OCI-LY7 (cell line): ENCODE results near the gene DIPK1A. TPM values are rescaled to one million over a fixed set of nuclear protein-coding genes. Genes with fewer than 3 reads are reported as not detected.

Experiments used
- BruUV-seq: library from RNA; stranded (reverse); fragments of 400-500 nt; replicated peaks from 2 replicates; lab custom pipeline; 2021; lab: Mats Ljungman, UMichigan
- CTCF ChIA-PET: fragments of 300-600 bp; sonication (Branson Sonifier 250); formaldehyde crosslinking; loops from one replicate; lab custom pipeline; 2022; ENCODE audit warnings: antibody characterized with exemption; ENCODE audit not compliant: unreplicated experiment; lab: Charles Lee
- POLR2A ChIA-PET: fragments of 300-600 bp; sonication (Branson Sonifier 250); formaldehyde crosslinking; loops from one replicate; lab custom pipeline; 2022; ENCODE audit warnings: antibody characterized with exemption; lab: Charles Lee
- DNase-seq: peaks from one replicate; pipeline ENCODE4 v3.0.0-alpha.2; 2015; ENCODE audit warnings: low spot score
- H2AFZ ChIP-seq: fragments of 200-600 bp; sonication (generic), shearing (Covaris generic); 2 replicates; pipeline ENCODE4 v1.6.1; 2014; ENCODE audit warnings: mild to moderate bottlenecking, antibody characterized with exemption, low read length, moderate library complexity
- H3K27ac ChIP-seq: fragments of 200-600 bp; sonication (generic); 2 replicates; pipeline ENCODE4 v1.5.1; 2014; ENCODE audit warnings: mixed run types, low read depth, mild to moderate bottlenecking, moderate library complexity, low read length, inconsistent platforms; ENCODE audit not compliant: poor library complexity, severe bottlenecking
- H3K36me3 ChIP-seq: fragments of 200-600 bp; sonication (generic); 2 replicates; pipeline ENCODE4 v1.6.1; 2014; ENCODE audit warnings: mild to moderate bottlenecking, antibody characterized with exemption, low read length, moderate library complexity, mixed read lengths; ENCODE audit not compliant: insufficient read depth
- H3K4me1 ChIP-seq: fragments of 200-600 bp; sonication (generic); 2 replicates; pipeline ENCODE4 v1.5.1; 2014; ENCODE audit warnings: mild to moderate bottlenecking, low read length; ENCODE audit not compliant: insufficient read depth, poor library complexity, severe bottlenecking
- H3K4me2 ChIP-seq: fragments of 200-600 bp; sonication (generic); 2 replicates; pipeline ENCODE4 v1.6.1; 2014; ENCODE audit warnings: mild to moderate bottlenecking, low read length
- H3K4me3 ChIP-seq: fragments of 200-600 bp; sonication (generic); 2 replicates; pipeline ENCODE4 v1.5.1; 2014; ENCODE audit warnings: mild to moderate bottlenecking, low read depth, low read length; ENCODE audit not compliant: poor library complexity, severe bottlenecking
- H3K79me2 ChIP-seq: fragments of 200-600 bp; sonication (generic); 2 replicates; pipeline ENCODE4 v1.6.1; 2016; ENCODE audit warnings: low read depth, mild to moderate bottlenecking, low read length, moderate library complexity, mixed read lengths; ENCODE audit not compliant: insufficient read depth
- H3K9me2 ChIP-seq: fragments of 200-600 bp; sonication (generic); 2 replicates; pipeline ENCODE4 v1.6.1; 2016; ENCODE audit warnings: mild to moderate bottlenecking, low read length, mixed read lengths; ENCODE audit not compliant: insufficient read depth
- H3K9me3 ChIP-seq: fragments of 200-600 bp; sonication (generic); 2 replicates; pipeline ENCODE4 v1.6.1; 2014; ENCODE audit warnings: mild to moderate bottlenecking, mixed run types, low read length, mixed read lengths
- H4K20me1 ChIP-seq: fragments of 200-600 bp; sonication (generic); 2 replicates; pipeline ENCODE4 v1.6.1; 2014; ENCODE audit warnings: mild to moderate bottlenecking, antibody characterized with exemption, low read length, moderate library complexity, mixed read lengths; ENCODE audit not compliant: insufficient read depth
- EZH2phosphoT487 ChIP-seq: fragments of 200-600 bp; sonication (generic); IDR thresholded peaks from 2 replicates; pipeline ENCODE4 v1.6.1; 2018; ENCODE audit warnings: low read depth, borderline replicate concordance, mild to moderate bottlenecking, mixed run types, antibody characterized with exemption, low read length, moderate library complexity, mixed read lengths
- intact Hi-C: fragments of 100-400 bp; cut with micrococcal nuclease; formaldehyde crosslinking; loops from one replicate; pipeline ENCODE4 v1.10.0; 2022; ENCODE audit not compliant: unreplicated experiment
- total RNA-seq, 2 experiments: library from RNA; depleted of rRNA in 1 of 2; stranded (reverse); fragments of >200 nt in 1 of 2; shearing (Covaris generic) in 1 of 2; gene quantifications; 2 replicates each; pipeline ENCODE4 v1.2.3, GENCODE V29; 2014 to 2022
- TF ChIP-seq, protein P1 (sequence below): fragments of 200-600 bp; sonication (generic); conservative IDR thresholded peaks from 2 replicates; pipeline ENCODE4 v1.5.1; 2014; ENCODE audit warnings: mild to moderate bottlenecking, antibody characterized with exemption, low read length, moderate library complexity, mixed read lengths

DIPK1A gene
- total RNA-seq, 2 experiments from 2014 or later = 13.0 to 25.4 TPM

DNA sequence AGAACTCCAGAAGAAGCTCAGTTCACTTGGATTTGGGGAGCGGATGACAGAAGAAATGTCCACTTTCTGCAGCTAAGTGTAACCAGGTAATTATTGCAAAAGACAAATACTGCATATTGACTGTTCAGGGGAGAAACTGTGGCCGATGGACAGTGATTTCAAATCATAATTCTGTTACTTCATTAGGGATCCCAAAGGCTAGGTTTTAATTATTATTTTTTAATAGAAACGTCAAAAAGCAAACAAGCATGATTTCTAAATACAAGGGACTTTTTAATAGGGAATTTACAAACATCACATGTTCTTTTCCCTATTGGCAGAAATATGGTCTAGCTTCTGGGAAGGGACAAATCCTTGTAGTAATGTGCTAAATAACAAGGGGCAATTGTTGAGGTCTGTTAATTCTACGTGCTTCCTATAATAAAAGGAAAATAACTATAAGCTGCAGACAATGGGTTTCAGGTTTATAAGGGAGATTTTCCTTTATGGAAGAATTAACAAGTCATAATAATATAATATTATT lies 15.5 kb downstream of the DIPK1A start:
- Histone ChIP-seq H3K4me1 (peaks cover 96% of the 10 kb centered on the region), H3K4me2 (peak overlapping the region; percentile 86), H2AFZ (no peak overlapping the region), H3K27ac (peak overlapping the region; percentile 73), H4K20me1 (no peaks in the 10 kb centered on the region), H3K36me3 (peaks cover 20% of the 10 kb centered on the region), H3K9me2 (no peaks in the 10 kb centered on the region), H3K4me3 (peak overlapping the region; percentile 52), H3K9me3 (peaks cover 8% of the 10 kb centered on the region), H3K79me2 (peaks cover 100% of the 10 kb centered on the region)
- TF ChIP-seq EZH2phosphoT487 = no peak
- TF ChIP-seq, protein P1, sequence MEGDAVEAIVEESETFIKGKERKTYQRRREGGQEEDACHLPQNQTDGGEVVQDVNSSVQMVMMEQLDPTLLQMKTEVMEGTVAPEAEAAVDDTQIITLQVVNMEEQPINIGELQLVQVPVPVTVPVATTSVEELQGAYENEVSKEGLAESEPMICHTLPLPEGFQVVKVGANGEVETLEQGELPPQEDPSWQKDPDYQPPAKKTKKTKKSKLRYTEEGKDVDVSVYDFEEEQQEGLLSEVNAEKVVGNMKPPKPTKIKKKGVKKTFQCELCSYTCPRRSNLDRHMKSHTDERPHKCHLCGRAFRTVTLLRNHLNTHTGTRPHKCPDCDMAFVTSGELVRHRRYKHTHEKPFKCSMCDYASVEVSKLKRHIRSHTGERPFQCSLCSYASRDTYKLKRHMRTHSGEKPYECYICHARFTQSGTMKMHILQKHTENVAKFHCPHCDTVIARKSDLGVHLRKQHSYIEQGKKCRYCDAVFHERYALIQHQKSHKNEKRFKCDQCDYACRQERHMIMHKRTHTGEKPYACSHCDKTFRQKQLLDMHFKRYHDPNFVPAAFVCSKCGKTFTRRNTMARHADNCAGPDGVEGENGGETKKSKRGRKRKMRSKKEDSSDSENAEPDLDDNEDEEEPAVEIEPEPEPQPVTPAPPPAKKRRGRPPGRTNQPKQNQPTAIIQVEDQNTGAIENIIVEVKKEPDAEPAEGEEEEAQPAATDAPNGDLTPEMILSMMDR = no peak
- CTCF ChIA-PET = interaction anchor here (0.7 kb wide), 1 partner anchor 10 kb away, joined by 3 read pairs; no protein-coding TSS in a partner anchor
- intact Hi-C loops = no loop called here
- POLR2A ChIA-PET = interaction anchor here (0.6 to 2.7 kb wide), 16 partner anchors 9 to 91 kb away, joined by 3 to 24 read pairs (median 4); no protein-coding TSS in a partner anchor
- no peak for DNase-seq
- no TSS peak for BruUV-seq

DNA sequence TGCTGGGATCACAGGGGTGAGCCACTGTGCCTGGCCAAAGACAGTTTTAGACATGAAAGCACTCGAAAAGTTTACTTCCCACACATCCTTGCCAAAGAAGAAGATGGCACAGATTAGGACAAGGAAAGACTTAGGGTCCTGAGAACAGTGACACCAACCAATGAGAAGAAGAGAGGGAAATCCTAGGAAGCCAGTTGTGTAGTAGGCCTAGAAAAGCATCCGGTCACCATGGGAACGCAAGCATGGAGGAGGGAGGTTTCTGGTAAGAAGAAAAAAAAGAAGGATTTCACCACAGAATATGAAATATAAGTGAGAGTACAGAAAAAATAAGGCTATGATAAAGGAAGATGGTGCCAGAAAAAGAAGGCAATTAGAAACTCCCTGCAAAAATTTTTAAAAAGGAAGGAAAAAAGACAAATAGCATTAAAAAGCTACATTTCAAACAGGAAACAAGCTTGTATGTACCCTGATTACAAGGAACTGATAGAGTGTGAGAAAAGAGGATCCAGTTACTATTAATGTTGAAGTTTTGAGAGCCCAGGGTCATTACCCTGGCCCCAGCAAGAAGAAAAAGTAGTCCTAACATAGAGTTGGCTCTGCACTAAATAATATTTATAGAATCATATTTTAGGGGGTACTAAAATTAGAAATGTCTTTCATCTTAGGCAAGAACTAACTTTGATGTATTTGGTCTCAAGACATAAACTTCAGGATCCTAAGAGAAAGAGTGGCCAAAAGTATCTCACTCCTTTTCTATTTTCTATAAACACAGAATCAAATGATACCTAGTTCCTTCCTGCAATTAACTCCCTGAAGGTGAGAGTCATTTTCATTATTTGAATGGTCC lies 16.1 kb downstream of the DIPK1A start:
- ChIA-PET POLR2A (interaction anchor here (0.7 to 2.7 kb wide), 19 partner anchors 8 to 91 kb away, joined by 3 to 24 read pairs (median 4); no protein-coding TSS in a partner anchor), CTCF (interaction anchor here (0.7 kb wide), 1 partner anchor 11 kb away, joined by 3 read pairs; no protein-coding TSS in a partner anchor)
- Histone ChIP-seq H3K36me3 (peaks cover 25% of the 10 kb centered on the region), H3K4me3 (peak overlapping the region; percentile 52), H3K4me1 (peaks cover 96% of the 10 kb centered on the region), H4K20me1 (no peaks in the 10 kb centered on the region), H3K79me2 (peaks cover 100% of the 10 kb centered on the region), H3K4me2 (peak overlapping the region; percentile 86), H3K9me2 (no peaks in the 10 kb centered on the region), H3K9me3 (peaks cover 15% of the 10 kb centered on the region), H2AFZ (no peak overlapping the region), H3K27ac (peak overlapping the region; percentile 73)
- intact Hi-C loops = no loop called here
- peak; percentile 47 for DNase-seq
- TF ChIP-seq, protein P1 = no peak
- no peak for TF ChIP-seq EZH2phosphoT487
- no TSS peak for BruUV-seq
